HL-60 (cell line): ENCODE data around the gene ERAS.
A peak's percentile ranks its signal among the peaks of the same experiment; 100 is the strongest.

Experiments used
- DNase-seq, 2 experiments: peaks; one replicate each; pipeline ENCODE4 v3.0.0-alpha.2; 2010 to 2020; ENCODE audit warnings: low read depth in 1 of 2, low spot score in 1 of 2
- H3K27ac ChIP-seq: fragments of 250-450 bp; sonication (Bioruptor Pico); replicated peaks from 2 replicates; pipeline ENCODE4 v1.5.1; 2020; ENCODE audit warnings: mild to moderate bottlenecking, moderate library complexity
- H3K27me3 ChIP-seq: fragments of 250-450 bp; sonication (Bioruptor Pico); 2 replicates; pipeline ENCODE4 v1.5.1; 2021; ENCODE audit warnings: mild to moderate bottlenecking, moderate library complexity; ENCODE audit not compliant: insufficient read depth, poor library complexity, severe bottlenecking
- H3K4me3 ChIP-seq: replicated peaks from 2 replicates; pipeline ENCODE4 v1.5.1; 2011; ENCODE audit warnings: mild to moderate bottlenecking, control low read depth, low read length; ENCODE audit not compliant: insufficient read depth
- GABPA ChIP-seq: IDR thresholded peaks from 2 replicates; pipeline ENCODE4 v1.6.1; 2012; ENCODE audit warnings: low read depth
- POLR2AphosphoS5 ChIP-seq: IDR thresholded peaks from 2 replicates; pipeline ENCODE4 v1.6.1; 2012; ENCODE audit warnings: low read depth
- SPI1 ChIP-seq: IDR thresholded peaks from 2 replicates; pipeline ENCODE4 v1.6.1; 2012; ENCODE audit warnings: low read depth, mild to moderate bottlenecking, borderline replicate concordance
- TF ChIP-seq, protein P1 (sequence below): IDR thresholded peaks from one replicate; pipeline ENCODE4 v1.5.1; 2011; ENCODE audit warnings: low read length, control low read depth, inconsistent platforms; ENCODE audit not compliant: insufficient read depth
- TF ChIP-seq, protein P2 (sequence below): IDR thresholded peaks from 2 replicates; pipeline ENCODE4 v1.6.1; 2012; ENCODE audit warnings: low read depth; ENCODE audit not compliant: insufficient replicate concordance

ERAS gene

DNA sequence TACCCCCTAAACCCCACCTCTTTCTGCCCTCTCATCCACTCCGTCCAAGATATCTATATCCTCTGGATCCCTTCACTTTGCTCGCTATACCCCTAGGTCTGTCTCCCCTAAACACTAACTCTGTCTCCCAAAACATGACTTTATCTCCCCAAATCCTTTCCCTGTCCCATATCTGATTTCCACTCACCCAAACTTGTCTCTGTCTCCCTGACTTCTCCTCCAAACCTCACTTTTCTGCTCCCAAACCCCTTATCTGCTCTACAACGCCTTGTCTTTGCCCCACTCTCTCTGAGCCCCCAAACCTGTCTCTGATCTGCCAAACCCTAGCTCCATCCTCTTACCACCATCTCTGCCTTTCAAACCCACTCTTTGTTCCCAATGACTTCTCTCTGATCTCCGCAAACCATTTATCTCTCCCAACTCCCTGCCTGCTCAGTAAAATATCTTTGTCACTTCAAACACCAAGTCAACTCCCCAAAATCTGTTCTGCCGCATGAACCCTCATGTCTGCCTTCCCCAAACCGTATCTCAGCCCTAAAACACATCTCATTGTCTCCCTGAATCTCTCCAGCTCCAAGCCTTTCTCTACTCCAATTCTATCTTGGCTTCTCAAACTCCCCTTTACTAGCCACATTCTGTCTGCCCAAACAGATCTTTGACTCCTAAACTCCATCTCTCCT lies 39.3 kb upstream of the ERAS start:
- no peaks in the 10 kb centered on the region for H3K27me3 ChIP-seq
- H3K27ac ChIP-seq, result no peak overlapping the region
- TF ChIP-seq, protein P1, sequence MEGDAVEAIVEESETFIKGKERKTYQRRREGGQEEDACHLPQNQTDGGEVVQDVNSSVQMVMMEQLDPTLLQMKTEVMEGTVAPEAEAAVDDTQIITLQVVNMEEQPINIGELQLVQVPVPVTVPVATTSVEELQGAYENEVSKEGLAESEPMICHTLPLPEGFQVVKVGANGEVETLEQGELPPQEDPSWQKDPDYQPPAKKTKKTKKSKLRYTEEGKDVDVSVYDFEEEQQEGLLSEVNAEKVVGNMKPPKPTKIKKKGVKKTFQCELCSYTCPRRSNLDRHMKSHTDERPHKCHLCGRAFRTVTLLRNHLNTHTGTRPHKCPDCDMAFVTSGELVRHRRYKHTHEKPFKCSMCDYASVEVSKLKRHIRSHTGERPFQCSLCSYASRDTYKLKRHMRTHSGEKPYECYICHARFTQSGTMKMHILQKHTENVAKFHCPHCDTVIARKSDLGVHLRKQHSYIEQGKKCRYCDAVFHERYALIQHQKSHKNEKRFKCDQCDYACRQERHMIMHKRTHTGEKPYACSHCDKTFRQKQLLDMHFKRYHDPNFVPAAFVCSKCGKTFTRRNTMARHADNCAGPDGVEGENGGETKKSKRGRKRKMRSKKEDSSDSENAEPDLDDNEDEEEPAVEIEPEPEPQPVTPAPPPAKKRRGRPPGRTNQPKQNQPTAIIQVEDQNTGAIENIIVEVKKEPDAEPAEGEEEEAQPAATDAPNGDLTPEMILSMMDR, result no peak
- TF ChIP-seq GABPA (no peak), POLR2AphosphoS5 (no peak), SPI1 (no peak)
- TF ChIP-seq, protein P2, sequence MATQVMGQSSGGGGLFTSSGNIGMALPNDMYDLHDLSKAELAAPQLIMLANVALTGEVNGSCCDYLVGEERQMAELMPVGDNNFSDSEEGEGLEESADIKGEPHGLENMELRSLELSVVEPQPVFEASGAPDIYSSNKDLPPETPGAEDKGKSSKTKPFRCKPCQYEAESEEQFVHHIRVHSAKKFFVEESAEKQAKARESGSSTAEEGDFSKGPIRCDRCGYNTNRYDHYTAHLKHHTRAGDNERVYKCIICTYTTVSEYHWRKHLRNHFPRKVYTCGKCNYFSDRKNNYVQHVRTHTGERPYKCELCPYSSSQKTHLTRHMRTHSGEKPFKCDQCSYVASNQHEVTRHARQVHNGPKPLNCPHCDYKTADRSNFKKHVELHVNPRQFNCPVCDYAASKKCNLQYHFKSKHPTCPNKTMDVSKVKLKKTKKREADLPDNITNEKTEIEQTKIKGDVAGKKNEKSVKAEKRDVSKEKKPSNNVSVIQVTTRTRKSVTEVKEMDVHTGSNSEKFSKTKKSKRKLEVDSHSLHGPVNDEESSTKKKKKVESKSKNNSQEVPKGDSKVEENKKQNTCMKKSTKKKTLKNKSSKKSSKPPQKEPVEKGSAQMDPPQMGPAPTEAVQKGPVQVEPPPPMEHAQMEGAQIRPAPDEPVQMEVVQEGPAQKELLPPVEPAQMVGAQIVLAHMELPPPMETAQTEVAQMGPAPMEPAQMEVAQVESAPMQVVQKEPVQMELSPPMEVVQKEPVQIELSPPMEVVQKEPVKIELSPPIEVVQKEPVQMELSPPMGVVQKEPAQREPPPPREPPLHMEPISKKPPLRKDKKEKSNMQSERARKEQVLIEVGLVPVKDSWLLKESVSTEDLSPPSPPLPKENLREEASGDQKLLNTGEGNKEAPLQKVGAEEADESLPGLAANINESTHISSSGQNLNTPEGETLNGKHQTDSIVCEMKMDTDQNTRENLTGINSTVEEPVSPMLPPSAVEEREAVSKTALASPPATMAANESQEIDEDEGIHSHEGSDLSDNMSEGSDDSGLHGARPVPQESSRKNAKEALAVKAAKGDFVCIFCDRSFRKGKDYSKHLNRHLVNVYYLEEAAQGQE, result no peak
- H3K4me3 ChIP-seq, result no peak overlapping the region
- DNase-seq, result no peak

DNA sequence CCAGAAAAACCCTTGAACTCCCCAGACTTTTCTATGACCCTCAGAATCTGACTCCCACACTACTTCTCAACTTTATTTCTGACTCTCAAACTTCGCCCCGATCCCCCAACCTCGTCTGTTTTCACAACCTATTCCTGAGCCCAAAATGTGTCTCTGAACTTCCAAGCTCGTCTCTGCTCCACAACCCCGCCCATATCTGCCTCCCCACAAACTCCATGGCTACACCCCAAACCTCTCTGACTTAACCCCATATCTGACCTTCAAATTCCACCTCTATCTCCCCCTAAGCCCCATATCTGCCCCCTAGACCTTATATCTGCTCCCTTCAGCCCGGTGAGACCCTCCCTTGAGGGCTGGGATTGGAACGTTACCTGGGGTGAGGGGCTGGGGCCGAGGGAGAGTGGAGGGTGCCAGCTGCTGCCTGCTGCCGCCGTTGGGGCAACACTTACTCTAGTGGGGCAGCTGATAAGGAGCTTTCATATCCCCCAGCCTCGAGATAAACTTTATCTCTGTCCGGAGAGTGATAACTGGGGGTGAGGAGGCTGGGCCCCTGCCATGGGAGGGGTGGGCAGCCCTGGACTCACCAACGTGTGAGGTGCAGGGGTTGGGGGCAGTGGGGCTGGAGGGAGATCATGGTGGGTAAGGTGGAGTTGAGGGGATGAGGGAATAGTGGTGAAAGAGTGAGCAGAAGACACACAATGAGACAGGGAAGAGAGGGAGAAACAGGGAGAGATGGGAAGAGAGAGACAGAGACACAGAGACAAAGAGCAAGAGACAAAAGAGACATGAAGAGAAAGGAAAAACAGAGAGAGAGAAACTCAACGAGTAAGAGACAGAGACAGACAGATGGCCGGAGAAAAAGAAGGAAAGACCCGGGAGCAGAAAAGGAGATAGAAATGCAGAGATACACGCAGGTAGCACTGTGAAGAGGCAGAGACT lies 38.5 kb upstream of the ERAS start:
- Histone ChIP-seq H3K27me3 (no peaks in the 10 kb centered on the region), H3K27ac (no peak overlapping the region), H3K4me3 (no peak overlapping the region)
- no peak for DNase-seq
- no peak for TF ChIP-seq GABPA
- TF ChIP-seq POLR2AphosphoS5, result no peak
- TF ChIP-seq, protein P1, result no peak
- TF ChIP-seq SPI1, result no peak
- TF ChIP-seq, protein P2, result no peak

DNA sequence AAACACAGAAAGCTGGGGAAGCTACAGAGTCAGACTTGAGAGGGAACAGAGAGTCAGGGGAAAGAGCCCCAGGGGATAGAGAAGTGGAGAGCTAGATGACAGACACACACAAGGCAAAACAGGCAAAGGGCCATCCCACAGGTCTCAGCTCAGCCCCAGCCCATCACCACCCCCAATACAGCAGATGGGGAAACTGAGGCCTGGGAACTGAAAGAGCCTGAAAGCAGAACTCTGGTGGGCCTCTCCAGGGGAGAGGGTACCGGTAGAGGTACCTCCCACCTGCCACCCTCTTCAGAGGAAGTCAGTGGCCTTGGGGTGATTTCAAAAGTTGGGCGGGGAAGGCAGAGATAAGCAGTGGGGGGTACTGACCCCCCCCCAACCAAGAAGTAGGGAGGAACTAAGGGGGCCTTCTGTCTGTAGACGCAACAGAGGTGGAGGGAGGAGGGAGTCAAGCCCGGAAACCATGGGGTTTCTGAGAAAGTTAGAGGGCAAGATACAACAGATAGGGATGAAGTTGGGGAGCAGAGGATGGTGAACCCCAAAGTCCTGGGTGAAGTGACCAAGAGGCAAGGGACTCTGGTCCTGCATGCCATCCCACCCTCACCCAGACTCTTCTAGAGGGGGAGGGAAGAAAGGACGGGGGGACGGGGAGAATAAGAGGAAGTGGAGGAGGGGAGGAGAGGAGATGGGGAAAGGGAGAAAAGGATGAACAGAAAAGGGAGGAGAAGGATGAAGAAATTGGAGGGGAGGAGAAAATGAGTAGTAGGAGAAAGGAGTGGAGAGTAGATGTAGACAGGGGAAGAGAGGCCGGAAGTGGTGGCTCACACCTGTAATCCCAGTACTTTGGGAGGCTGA lies 36.7 kb upstream of the ERAS start:
- Histone ChIP-seq H3K4me3 (no peak overlapping the region), H3K27ac (peak overlapping the region; percentile 64), H3K27me3 (no peaks in the 10 kb centered on the region)
- TF ChIP-seq GABPA (no peak), POLR2AphosphoS5 (no peak), SPI1 (peak; percentile 52; the same call in 1 of the 2 replicates)
- TF ChIP-seq, protein P2, result no peak
- TF ChIP-seq, protein P1, result no peak
- peak in 1 of 2 experiments; percentile 70 for DNase-seq
